AG04449 (cell line): ENCODE results near the gene LRFN2.

Experiments
- CTCF ChIA-PET: fragments of 350-600 bp; formaldehyde crosslinking; extraction: SDS; loops from one replicate; lab custom pipeline; 2021; ENCODE audit warnings: antibody characterized with exemption; lab: Yijun Ruan, JAX
- POLR2A ChIA-PET: fragments of 400-600, 350-600 bp; formaldehyde crosslinking; extraction: SDS; loops from one replicate; lab custom pipeline; 2020; ENCODE audit warnings: antibody characterized with exemption, inconsistent platforms; lab: Yijun Ruan, JAX
- DNase-seq: peaks from one replicate; pipeline ENCODE4 v3.0.0-alpha.2; 2010; ENCODE audit warnings: low read depth, low spot score
- H3K4me3 ChIP-seq: 2 replicates; pipeline ENCODE4 v1.5.1; 2011; ENCODE audit warnings: low read depth, mild to moderate bottlenecking, control low read depth, low read length
- CTCF ChIP-seq: IDR thresholded peaks from one replicate; pipeline ENCODE4 v1.5.1; 2011; ENCODE audit warnings: mild to moderate bottlenecking, moderate library complexity, low read length, control low read depth, inconsistent platforms; ENCODE audit not compliant: insufficient read depth; ENCODE audit errors: missing control alignments

The LRFN2 gene

GRCh38 chr6:40587240-40588069 is at the start of gene LRFN2:
TSS of gene LRFN2 (minus strand) at chr6:40587364.
- DNase-seq, result no peak
- TF ChIP-seq CTCF, result peak; percentile 86
- CTCF ChIA-PET, result interaction anchor here (0.9 to 1.0 kb wide), 4 partner anchors 10 to 39 kb away, joined by 3 read pairs; no protein-coding TSS in a partner anchor
- POLR2A ChIA-PET, result interaction anchor here (0.6 kb wide), 1 partner anchor 17 kb away, joined by 3 read pairs; no protein-coding TSS in a partner anchor
- peak within 1 kb of the TSS; percentile 51 for H3K4me3 ChIP-seq

GRCh38 chr6:40634429-40634828 is 47.3 kb upstream of the LRFN2 start:
- TF ChIP-seq CTCF, result no peak

GRCh38 chr6:40631744-40632143 is 44.6 kb upstream of the LRFN2 start:
- DNase-seq, result no peak
- TF ChIP-seq CTCF, result no peak
- POLR2A ChIA-PET, result no interaction called here
- CTCF ChIA-PET, result no interaction called here
- no peak overlapping the region for H3K4me3 ChIP-seq

More at GRCh38 chr6:40634429-40634828, 47.3 kb upstream of the LRFN2 start:
- CTCF ChIA-PET, result no interaction called here
- H3K4me3 ChIP-seq, result no peak overlapping the region
- DNase-seq, result no peak
- POLR2A ChIA-PET, result no interaction called here

DNA sequence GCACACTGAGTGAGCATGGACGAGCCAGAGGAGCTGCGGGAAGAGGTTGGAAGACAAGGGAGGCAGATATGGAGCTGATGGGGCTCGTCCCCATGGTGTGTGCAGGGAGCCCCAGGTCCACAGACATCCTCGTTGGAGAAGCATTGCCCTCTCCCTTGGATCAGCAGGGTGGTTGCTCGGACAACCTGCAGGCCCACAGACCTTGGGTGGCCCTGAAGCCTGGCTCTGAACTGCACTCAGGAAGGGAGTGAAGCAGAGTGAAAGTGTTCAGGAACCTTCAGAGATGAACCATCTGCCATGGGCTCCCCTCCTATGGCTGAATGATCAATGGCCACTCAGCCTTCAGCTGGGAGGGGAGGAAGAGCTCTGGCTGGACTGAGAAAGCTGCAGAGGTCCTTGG is 43.3 kb upstream of the LRFN2 start:
- DNase-seq, result no peak
- H3K4me3 ChIP-seq, result no peak overlapping the region
- CTCF ChIA-PET, result no interaction called here
- POLR2A ChIA-PET, result no interaction called here
- no peak for TF ChIP-seq CTCF

- H3K4me3 ChIP-seq, result no peak overlapping the region
- CTCF ChIA-PET, result no interaction called here
- POLR2A ChIA-PET, result no interaction called here
- no peak for DNase-seq
- no peak for TF ChIP-seq CTCF
These were observed 42.9 kb upstream of the LRFN2 start for GRCh38 chr6:40630051-40630450.

DNA sequence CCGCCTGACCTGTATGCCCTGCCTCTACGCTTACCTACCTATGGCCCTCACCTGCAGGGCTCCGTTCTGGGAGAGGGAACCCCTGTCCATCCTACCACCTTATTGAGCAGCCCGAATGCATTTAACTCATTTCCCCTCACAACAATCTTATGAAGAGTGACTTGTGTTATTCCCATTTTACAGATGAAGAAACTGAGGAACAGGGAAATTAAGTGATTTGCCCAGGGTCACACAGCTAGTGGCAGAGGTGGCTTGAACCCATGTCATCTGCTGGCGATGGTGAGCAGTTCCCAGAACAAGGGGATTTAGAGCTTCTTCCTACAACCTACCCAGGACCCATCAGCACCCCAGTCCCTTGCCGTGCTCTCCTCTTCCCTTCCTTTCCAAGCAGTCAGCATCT is 42.3 kb upstream of the LRFN2 start:
- no peak for DNase-seq
- H3K4me3 ChIP-seq, result no peak overlapping the region
- ChIA-PET POLR2A (no interaction called here), CTCF (no interaction called here)
- no peak for TF ChIP-seq CTCF
